DOHH2 (cell line): ENCODE results near the gene FAM193A.

Source experiments
- H3F3A ChIP-seq: fragments of 200-600 bp; sonication (generic), shearing (Covaris generic); 2 replicates; pipeline ENCODE4 v1.6.0; 2016; ENCODE audit warnings: antibody characterized with exemption, mild to moderate bottlenecking; ENCODE audit not compliant: control insufficient read depth, insufficient read depth
- H3K27ac ChIP-seq: fragments of 200-600 bp; sonication (generic); 2 replicates; pipeline ENCODE4 v1.5.1; 2014; ENCODE audit warnings: low read depth, mild to moderate bottlenecking, low read length, moderate library complexity
- H3K27me3 ChIP-seq: fragments of 200-600 bp; sonication (generic); 2 replicates; pipeline ENCODE4 v1.6.1; 2014; ENCODE audit warnings: mild to moderate bottlenecking, low read length, mixed read lengths; ENCODE audit not compliant: control insufficient read depth
- H3K36me3 ChIP-seq: fragments of 200-600 bp; sonication (generic); 2 replicates; pipeline ENCODE4 v1.6.1; 2014; ENCODE audit warnings: mild to moderate bottlenecking, low read length, moderate library complexity, mixed read lengths; ENCODE audit not compliant: control insufficient read depth
- H3K4me1 ChIP-seq: fragments of 200-600 bp; sonication (generic); 2 replicates; pipeline ENCODE4 v1.6.1; 2014; ENCODE audit warnings: mild to moderate bottlenecking, low read length, mixed read lengths; ENCODE audit not compliant: control insufficient read depth
- H3K4me2 ChIP-seq: fragments of 200-600 bp; sonication (generic); 2 replicates; pipeline ENCODE4 v1.6.0; 2014; ENCODE audit warnings: mild to moderate bottlenecking, low read length, moderate library complexity
- H3K4me3 ChIP-seq: fragments of 200-600 bp; sonication (generic); 2 replicates; pipeline ENCODE4 v1.5.1; 2014; ENCODE audit warnings: mild to moderate bottlenecking, low read length, mixed read lengths
- H3K79me2 ChIP-seq: fragments of 200-600 bp; sonication (generic); 2 replicates; pipeline ENCODE4 v1.6.1; 2014; ENCODE audit warnings: mild to moderate bottlenecking, low read length, mixed read lengths; ENCODE audit not compliant: control insufficient read depth
- H3K9me2 ChIP-seq: fragments of 200-600 bp; sonication (generic); replicated peaks from 2 replicates; pipeline ENCODE4 v1.6.1; 2014; ENCODE audit warnings: mild to moderate bottlenecking, low read length, mixed read lengths; ENCODE audit not compliant: control insufficient read depth
- H3K9me3 ChIP-seq: fragments of 200-600 bp; sonication (generic); 2 replicates; pipeline ENCODE4 v1.6.1; 2014; ENCODE audit warnings: antibody characterized with exemption, low read length, mixed read lengths; ENCODE audit not compliant: control insufficient read depth, insufficient read depth
- H4K20me1 ChIP-seq: fragments of 200-600 bp; sonication (generic); 2 replicates; pipeline ENCODE4 v1.6.0; 2014; ENCODE audit warnings: low read depth, mild to moderate bottlenecking, antibody characterized with exemption, low read length, moderate library complexity; ENCODE audit not compliant: control insufficient read depth, insufficient read depth
- CTCF ChIP-seq: fragments of 200-600 bp; sonication (generic); IDR thresholded peaks from one replicate; pipeline ENCODE4 v1.5.1; 2014; ENCODE audit warnings: antibody characterized with exemption, mild to moderate bottlenecking, low read depth, low read length; ENCODE audit not compliant: poor library complexity, severe bottlenecking
- EZH2phosphoT487 ChIP-seq: fragments of 200-600 bp; sonication (generic); IDR thresholded peaks from 2 replicates; pipeline ENCODE4 v1.6.1; 2017; ENCODE audit warnings: borderline replicate concordance, mild to moderate bottlenecking, antibody characterized with exemption, low read length, moderate library complexity, mixed read lengths

FAM193A gene

GRCh38 chr4:2691952-2692435, 155.5 kb downstream of the FAM193A start:
- no peaks in the 10 kb centered on the region for H4K20me1 ChIP-seq
- no peaks in the 10 kb centered on the region for H3K27me3 ChIP-seq
- no peaks in the 10 kb centered on the region for H3K9me3 ChIP-seq
- H3K4me1 ChIP-seq: peaks cover 75% of the 10 kb centered on the region
- H3K36me3 ChIP-seq: peaks cover 70% of the 10 kb centered on the region
- no peaks in the 10 kb centered on the region for H3K9me2 ChIP-seq
- no peak overlapping the region for H3K27ac ChIP-seq
- no peak overlapping the region for H3K4me3 ChIP-seq
- peaks cover 2% of the 10 kb centered on the region; the same call in 1 of the 2 replicates for H3K79me2 ChIP-seq
- TF ChIP-seq CTCF: no peak
- 0 out of 2 replicates have a peak overlapping the region, but pooled peaks have one; percentile 3 for H3K4me2 ChIP-seq
- peaks cover 23% of the 10 kb centered on the region for H3F3A ChIP-seq

DNA sequence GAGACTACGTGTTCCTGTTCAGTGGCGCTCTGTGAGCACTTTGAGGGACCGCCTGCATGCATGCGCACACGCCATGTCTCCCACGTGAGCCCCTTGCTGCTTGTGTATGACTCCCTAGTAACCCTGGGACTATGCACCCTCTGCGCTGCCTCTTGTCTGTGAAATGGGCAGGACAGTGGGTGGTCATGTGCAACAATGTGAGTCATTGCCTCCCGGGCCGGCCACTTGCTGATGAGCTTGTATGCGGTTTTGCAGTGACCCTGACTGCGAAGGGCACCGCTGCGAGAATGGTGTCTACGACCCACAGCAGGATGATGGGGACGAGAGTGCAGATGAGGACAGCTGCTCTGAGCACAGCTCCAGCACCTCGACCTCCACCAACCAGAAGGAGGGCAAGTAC, 158.2 kb downstream of the FAM193A start:
- H3K9me3 ChIP-seq: no peaks in the 10 kb centered on the region
- H3K4me3 ChIP-seq: peak overlapping the region; percentile 62
- peak overlapping the region; percentile 94 for H3K27ac ChIP-seq
- no peaks in the 10 kb centered on the region for H3K27me3 ChIP-seq
- H3K36me3 ChIP-seq: peaks cover 85% of the 10 kb centered on the region
- peaks cover 77% of the 10 kb centered on the region for H3K4me1 ChIP-seq
- H3F3A ChIP-seq: peaks cover 23% of the 10 kb centered on the region
- H3K79me2 ChIP-seq: peaks cover 7% of the 10 kb centered on the region
- no peak for TF ChIP-seq CTCF
- TF ChIP-seq EZH2phosphoT487: no peak
- no peaks in the 10 kb centered on the region for H4K20me1 ChIP-seq
- H3K4me2 ChIP-seq: peak overlapping the region; percentile 78
- no peaks in the 10 kb centered on the region for H3K9me2 ChIP-seq

- TF ChIP-seq EZH2phosphoT487 (no peak), CTCF (peak; percentile 11)
- H3K79me2 ChIP-seq: peaks cover 7% of the 10 kb centered on the region
- H3K4me1 ChIP-seq: peaks cover 69% of the 10 kb centered on the region
- H4K20me1 ChIP-seq: no peaks in the 10 kb centered on the region
- peaks cover 20% of the 10 kb centered on the region for H3F3A ChIP-seq
- peak overlapping the region; percentile 78 for H3K4me2 ChIP-seq
- H3K9me3 ChIP-seq: no peaks in the 10 kb centered on the region
- no peaks in the 10 kb centered on the region for H3K27me3 ChIP-seq
- peaks cover 86% of the 10 kb centered on the region for H3K36me3 ChIP-seq
- H3K27ac ChIP-seq: peak overlapping the region; percentile 94
- no peaks in the 10 kb centered on the region for H3K9me2 ChIP-seq
- H3K4me3 ChIP-seq: peak overlapping the region; percentile 62
Measured at GRCh38 chr4:2695346-2696060, 159.1 kb downstream of the FAM193A start.
